NT2/D1 (cell line): ENCODE measurements around the gene FAM110D.
A peak's percentile ranks its signal among the peaks of the same experiment; 100 is the strongest.

Source experiments
- DNase-seq: peaks from one replicate; pipeline ENCODE4 v3.0.0-alpha.2; 2011; ENCODE audit warnings: low read depth, low spot score
- H3K27me3 ChIP-seq: 2 replicates; pipeline ENCODE4 v1.6.0; 2011; ENCODE audit warnings: mild to moderate bottlenecking; ENCODE audit not compliant: insufficient read length, insufficient read depth
- H3K36me3 ChIP-seq: 2 replicates; pipeline ENCODE4 v1.6.1; 2011; ENCODE audit warnings: mild to moderate bottlenecking, low read length, mixed read lengths; ENCODE audit not compliant: insufficient read depth, insufficient read length
- H3K4me1 ChIP-seq: 2 replicates; pipeline ENCODE4 v1.5.1; 2011; ENCODE audit not compliant: insufficient read depth, insufficient read length
- H3K4me3 ChIP-seq: 2 replicates; pipeline ENCODE4 v1.5.1; 2011; ENCODE audit warnings: low read depth; ENCODE audit not compliant: insufficient read length
- H3K9ac ChIP-seq: 2 replicates; pipeline ENCODE4 v1.6.0; 2011; ENCODE audit warnings: low read depth; ENCODE audit not compliant: insufficient read length
- H3K9me3 ChIP-seq: 2 replicates; pipeline ENCODE4 v1.5.1; 2011; ENCODE audit warnings: mild to moderate bottlenecking, low read length; ENCODE audit not compliant: insufficient read depth
- SUZ12 ChIP-seq: IDR thresholded peaks from 2 replicates; pipeline ENCODE4 v1.6.1; 2011; ENCODE audit not compliant: insufficient read length, insufficient read depth; ENCODE audit errors: extremely low read depth
- YY1 ChIP-seq: IDR thresholded peaks from 2 replicates; pipeline ENCODE4 v1.6.1; 2011; ENCODE audit not compliant: insufficient read length, insufficient read depth
- ZNF274 ChIP-seq: IDR thresholded peaks from 2 replicates; pipeline ENCODE4 v1.6.1; 2011; ENCODE audit warnings: mild to moderate bottlenecking, low read depth, low read length

FAM110D gene

GRCh38 chr1:26177182-26177684 is 18.4 kb downstream of the FAM110D start, which contains the start of gene CNKSR1:
TSS of gene CNKSR1 (plus strand) at chr1:26177491. CDS start at chr1:26177548, 57 bp downstream.
- TF ChIP-seq ZNF274 (no peak), SUZ12 (no peak), YY1 (no peak)
- Histone ChIP-seq H3K36me3 (peaks cover 38% of the 10 kb centered on the region), H3K9ac (peak within 1 kb of the TSS; percentile 79), H3K27me3 (no peaks in the 10 kb centered on the region), H3K4me1 (peaks cover 9% of the 10 kb centered on the region), H3K9me3 (no peaks in the 10 kb centered on the region), H3K4me3 (peak within 1 kb of the TSS; percentile 56)
- DNase-seq, result peak; percentile 84

DNA sequence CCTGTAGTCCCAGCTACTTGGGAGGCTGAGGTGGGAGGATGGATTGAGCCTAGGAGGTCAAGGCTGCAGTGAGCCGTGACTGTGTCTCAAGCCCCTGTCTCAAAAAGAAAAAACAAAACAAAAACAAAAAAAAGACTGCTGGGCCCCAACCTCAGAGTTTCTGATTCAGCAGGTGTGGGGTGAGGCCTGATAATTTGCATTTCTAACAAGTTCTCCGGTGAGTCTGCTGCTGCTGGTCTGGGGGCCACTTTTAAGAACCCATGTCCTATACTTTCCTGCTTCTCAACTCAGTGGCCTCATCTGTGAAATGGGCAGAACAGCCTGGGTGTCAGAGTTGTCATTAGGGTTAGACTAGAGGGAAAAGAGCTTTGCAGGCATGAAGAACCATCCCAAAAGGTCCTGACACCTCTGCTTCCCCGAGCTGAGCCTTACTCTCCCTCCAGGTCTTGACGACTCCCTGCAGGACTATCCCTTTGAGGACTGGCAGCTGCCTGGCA is 21.2 kb downstream of the FAM110D start:
- H3K4me3 ChIP-seq, result no peak overlapping the region
- H3K9me3 ChIP-seq, result no peaks in the 10 kb centered on the region
- H3K4me1 ChIP-seq, result peaks cover 9% of the 10 kb centered on the region
- no peaks in the 10 kb centered on the region for H3K27me3 ChIP-seq
- no peak overlapping the region for H3K9ac ChIP-seq
- peaks cover 59% of the 10 kb centered on the region for H3K36me3 ChIP-seq
- TF ChIP-seq SUZ12 (no peak), YY1 (no peak), ZNF274 (no peak)
- DNase-seq, result no peak

GRCh38 chr1:26181586-26182382 is 22.9 kb downstream of the FAM110D start:
- Histone ChIP-seq H3K9ac (no peak overlapping the region), H3K36me3 (peaks cover 70% of the 10 kb centered on the region), H3K27me3 (no peaks in the 10 kb centered on the region), H3K4me3 (no peak overlapping the region), H3K9me3 (no peaks in the 10 kb centered on the region), H3K4me1 (peaks cover 8% of the 10 kb centered on the region)
- DNase-seq, result no peak
- TF ChIP-seq ZNF274 (no peak), YY1 (no peak), SUZ12 (no peak)

- peak overlapping the region; percentile 5 for H3K9ac ChIP-seq
- no peak for DNase-seq
Measured at GRCh38 chr1:26182383-26182696, 23.5 kb downstream of the FAM110D start.

DNA sequence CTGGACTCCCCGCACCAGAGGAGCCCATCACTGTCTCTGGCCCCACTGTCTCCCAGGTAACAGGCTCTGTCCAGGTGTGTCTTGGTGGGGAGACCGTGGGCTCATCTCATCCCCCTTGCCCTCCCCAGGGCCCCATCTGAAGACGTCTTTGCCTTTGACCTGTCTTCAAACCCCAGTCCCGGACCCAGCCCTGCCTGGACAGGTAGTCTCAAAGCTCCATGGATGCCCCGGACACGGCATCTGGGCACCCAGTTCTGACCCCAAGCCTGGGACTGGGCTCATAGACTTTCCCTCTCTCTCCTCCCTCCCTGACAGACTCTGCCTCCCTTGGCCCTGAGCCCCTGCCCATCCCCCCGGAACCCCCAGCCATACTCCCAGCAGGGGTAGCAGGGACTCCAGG is 25.2 kb downstream of the FAM110D start:
- H3K27me3 ChIP-seq, result no peaks in the 10 kb centered on the region
- H3K9me3 ChIP-seq, result no peaks in the 10 kb centered on the region
- TF ChIP-seq YY1 (no peak), SUZ12 (no peak), ZNF274 (no peak)
- no peak overlapping the region for H3K4me3 ChIP-seq
- H3K36me3 ChIP-seq, result peaks cover 84% of the 10 kb centered on the region
- DNase-seq, result no peak
- H3K9ac ChIP-seq, result no peak overlapping the region
- no peaks in the 10 kb centered on the region for H3K4me1 ChIP-seq

More at GRCh38 chr1:26182383-26182696, 23.5 kb downstream of the FAM110D start:
- H3K9me3 ChIP-seq, result no peaks in the 10 kb centered on the region
- no peak overlapping the region for H3K4me3 ChIP-seq
- peaks cover 76% of the 10 kb centered on the region for H3K36me3 ChIP-seq
- TF ChIP-seq SUZ12 (no peak), YY1 (no peak), ZNF274 (no peak)
- H3K4me1 ChIP-seq, result peaks cover 6% of the 10 kb centered on the region
- H3K27me3 ChIP-seq, result no peaks in the 10 kb centered on the region

GRCh38 chr1:26184883-26185282 is 26.0 kb downstream of the FAM110D start:
- no peaks in the 10 kb centered on the region for H3K27me3 ChIP-seq
- no peak for DNase-seq
- H3K4me3 ChIP-seq, result no peak overlapping the region
- peaks cover 86% of the 10 kb centered on the region for H3K36me3 ChIP-seq
- no peaks in the 10 kb centered on the region for H3K9me3 ChIP-seq
- H3K9ac ChIP-seq, result no peak overlapping the region
- peaks cover 1% of the 10 kb centered on the region for H3K4me1 ChIP-seq
- no peak for TF ChIP-seq SUZ12

DNA sequence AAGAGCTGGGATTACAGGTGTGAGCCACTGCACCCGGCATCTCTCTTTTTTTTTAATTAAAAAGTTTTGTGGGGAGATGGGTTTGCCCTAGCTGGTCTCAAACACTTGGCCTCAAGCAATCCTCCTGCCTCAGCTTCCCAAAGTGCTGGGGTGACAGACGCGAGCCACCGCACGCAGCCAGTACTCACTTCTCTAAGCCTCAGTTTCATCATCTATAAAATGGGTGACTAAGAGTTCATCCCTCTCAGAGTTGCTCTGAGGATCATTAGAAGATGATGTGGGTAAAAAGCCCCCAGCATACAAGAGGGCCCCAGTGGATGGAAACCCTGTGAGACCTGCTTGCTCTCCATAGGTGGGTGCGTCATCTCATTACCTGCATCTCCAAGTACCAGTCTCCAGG is 29.0 kb downstream of the FAM110D start:
- Histone ChIP-seq H3K4me1 (peaks cover 6% of the 10 kb centered on the region), H3K4me3 (no peak overlapping the region), H3K36me3 (peaks cover 60% of the 10 kb centered on the region), H3K9ac (no peak overlapping the region), H3K27me3 (no peaks in the 10 kb centered on the region), H3K9me3 (no peaks in the 10 kb centered on the region)
- DNase-seq, result no peak
- TF ChIP-seq ZNF274 (no peak), SUZ12 (no peak), YY1 (no peak)
